ENCODE results near the gene GPR15. TPM values are rescaled to one million over a fixed set of nuclear protein-coding genes. Genes with fewer than 3 reads are reported as not detected.

The GPR15 gene
- total RNA-seq, result not detected in 2 replicates

GRCh38 chr3:98531622-98532274, at the start of gene GPR15:
Gene GPR15 (plus strand): TSS chr3:98531978. CDS start chr3:98532034, 56 bp downstream.

GRCh38 chr3:98497381-98497780, 34.4 kb upstream of the GPR15 start, which contains the start of gene OR5K2:
Gene OR5K2 (plus strand): TSS chr3:98497681. CDS start chr3:98497681, 0 bp downstream.

GRCh38 chr3:98522544-98523281, 9.1 kb upstream of the GPR15 start, which contains the start of gene CLDND1:
Gene CLDND1 (minus strand): TSS chr3:98522902. CDS start chr3:98521424, 1,478 bp downstream.

Other genes with a start within 250 kb of the GPR15 start
- not detected in 2 replicates for gene OR5H2, start 249.5 kb upstream of the GPR15 start, total RNA-seq
- not detected in 2 replicates for gene OR5K4, start 178.1 kb upstream of the GPR15 start, total RNA-seq
- not detected in 2 replicates for gene OR5K3, start 141.3 kb upstream of the GPR15 start, total RNA-seq
- not detected in 2 replicates for gene OR5K1, start 68.8 kb upstream of the GPR15 start, total RNA-seq
- gene OR5K2, start 34.3 kb upstream of the GPR15 start, total RNA-seq, result not detected in 2 replicates
- gene CLDND1, start 9.1 kb upstream of the GPR15 start, total RNA-seq, result 80.7 and 85.2 TPM in 2 replicates
- 24.5 and 28.7 TPM in 2 replicates for gene CPOX, start 61.6 kb downstream of the GPR15 start, total RNA-seq
- gene ST3GAL6, start 231.4 kb downstream of the GPR15 start, total RNA-seq, result 0.74 and 3.0 TPM in 2 replicates

Measured in bronchus fibroblast of lung (primary cell).